HCT116 (cell line): Measurements from ENCODE around the gene C11orf91. TPM values are rescaled to one million over a fixed set of nuclear protein-coding genes. Genes with fewer than 3 reads are reported as not detected.
"Not testable (repeated sequence)": the region's sequence is repeated elsewhere in the genome, so short reads cannot be mapped to it uniquely, and the experiment has no call there.

Experiments used
- ATAC-seq: fragments of 200-7000 bp; cut with Tn5 transposase; 2 replicates; pipeline ENCODE4 v1.9.1; 2020; ENCODE audit warnings: mild to moderate bottlenecking, moderate library complexity
- BruUV-seq: library from RNA; stranded (reverse); fragments of 400-500 nt; replicated peaks from 2 replicates; lab custom pipeline; 2021; lab: Mats Ljungman, UMichigan
- CTCF ChIA-PET: fragments of 300-600 bp; sonication (Branson Sonifier 250); formaldehyde crosslinking; loops from one replicate; lab custom pipeline; 2021; ENCODE audit warnings: antibody characterized with exemption; lab: Charles Lee
- POLR2A ChIA-PET: fragments of 300-600, 350-600 bp; sonication (Branson Sonifier 250); formaldehyde crosslinking; loops from one replicate; lab custom pipeline; 2021; ENCODE audit warnings: antibody characterized with exemption; lab: Charles Lee
- RAD21 ChIA-PET, 2 experiments: fragments of 300-600 bp; sonication (Branson Sonifier 250); formaldehyde crosslinking; loops; one replicate each; lab custom pipeline; 2023; ENCODE audit warnings: low total read pairs in 2 of 2; ENCODE audit not compliant: uncharacterized antibody in 2 of 2, unreplicated experiment in 2 of 2, low non-redundant PET in 1 of 2; lab: Charles Lee
- DNase-seq: peaks from one replicate; pipeline ENCODE4 v3.0.0-alpha.2; 2010; ENCODE audit warnings: low read depth, low spot score
- H2AFZ ChIP-seq: fragments of 200-600 bp; shearing (Covaris generic), sonication (generic); 2 replicates; pipeline ENCODE4 v1.6.1; 2017; ENCODE audit warnings: low read depth, mixed run types, mixed read lengths, antibody characterized with exemption, low read length; ENCODE audit not compliant: poor library complexity, severe bottlenecking
- H3K27ac ChIP-seq: 2 replicates; pipeline ENCODE4 v1.5.1; 2012; ENCODE audit warnings: low read depth, low read length
- H3K27me3 ChIP-seq: fragments of 200-600 bp; sonication (generic); 2 replicates; pipeline ENCODE4 v1.6.1; 2016; ENCODE audit warnings: mixed run types, low read length, mixed read lengths; ENCODE audit not compliant: insufficient read depth
- H3K36me3 ChIP-seq, 2 experiments: fragments of 200-500 bp in 1 of 2; fragments of 200-600 bp in 1 of 2; sonication (Bioruptor generic) in 1 of 2; sonication (generic) in 1 of 2; 2 replicates each; pipeline versions ENCODE4 v1.5.1 to v1.6.1; 2014 to 2016; ENCODE audit warnings: low read length in 2 of 2, inconsistent platforms in 1 of 2, mixed read lengths in 1 of 2, mixed run types in 1 of 2; ENCODE audit not compliant: insufficient read depth in 2 of 2, control insufficient read depth in 1 of 2
- H3K4me1 ChIP-seq, 2 experiments: fragments of 200-600 bp in 1 of 2; sonication (generic) in 1 of 2; 2 replicates each; pipeline versions ENCODE4 v1.5.1 to v1.6.1; 2012 to 2017; ENCODE audit warnings: low read length in 2 of 2, inconsistent platforms in 1 of 2, mild to moderate bottlenecking in 1 of 2, mixed read lengths in 1 of 2, mixed run types in 1 of 2, moderate library complexity in 1 of 2; ENCODE audit not compliant: insufficient read depth in 2 of 2, control insufficient read depth in 1 of 2
- H3K4me2 ChIP-seq: fragments of 200-600 bp; sonication (generic); 2 replicates; pipeline ENCODE4 v1.6.1; 2017; ENCODE audit warnings: mixed run types, low read length, mixed read lengths
- H3K4me3 ChIP-seq, 2 experiments: fragments of 200-600 bp in 1 of 2; sonication (generic) in 1 of 2; replicated peaks in 1 of 2; 2 replicates each; pipeline ENCODE4 v1.5.1; 2011 to 2016; ENCODE audit warnings: low read length in 2 of 2, control low read depth in 1 of 2, low read depth in 1 of 2, mild to moderate bottlenecking in 1 of 2, mixed read lengths in 1 of 2, mixed run types in 1 of 2
- H3K79me2 ChIP-seq: fragments of 200-600 bp; sonication (generic); 2 replicates; pipeline ENCODE4 v1.6.1; 2017; ENCODE audit warnings: mild to moderate bottlenecking, mixed run types, low read length, moderate library complexity, mixed read lengths; ENCODE audit not compliant: insufficient read depth
- H3K9ac ChIP-seq: fragments of 200-600 bp; sonication (generic); 2 replicates; pipeline ENCODE4 v1.6.1; 2016; ENCODE audit warnings: low read length, mixed read lengths
- H3K9me2 ChIP-seq: fragments of 200-600 bp; sonication (generic), shearing (Covaris generic); 2 replicates; pipeline ENCODE4 v1.6.1; 2017; ENCODE audit warnings: mixed run types, mild to moderate bottlenecking, moderate library complexity; ENCODE audit not compliant: insufficient read depth
- H3K9me3 ChIP-seq, 2 experiments: fragments of 200-500 bp in 1 of 2; fragments of 200-600 bp in 1 of 2; sonication (Bioruptor generic) in 1 of 2; sonication (generic) in 1 of 2; 2 replicates each; pipeline ENCODE4 v1.6.1; 2014 to 2017; ENCODE audit warnings: low read length in 2 of 2, mixed read lengths in 2 of 2, inconsistent platforms in 1 of 2, low read depth in 1 of 2, mild to moderate bottlenecking in 1 of 2, mixed run types in 1 of 2, moderate library complexity in 1 of 2; ENCODE audit not compliant: control insufficient read depth in 1 of 2, insufficient read depth in 1 of 2
- H4K20me1 ChIP-seq: fragments of 200-600 bp; sonication (generic), shearing (Covaris generic); 2 replicates; pipeline ENCODE4 v1.6.1; 2017; ENCODE audit warnings: mixed run types, mild to moderate bottlenecking, moderate library complexity; ENCODE audit not compliant: insufficient read depth
- EZH2phosphoT487 ChIP-seq: fragments of 200-600 bp; IDR thresholded peaks from 2 replicates; pipeline ENCODE4 v1.6.1; 2018; ENCODE audit warnings: antibody characterized with exemption, borderline replicate concordance
- JUND ChIP-seq: IDR thresholded peaks from 2 replicates; pipeline ENCODE4 v1.6.1; 2012
- SIN3A ChIP-seq: IDR thresholded peaks from 2 replicates; pipeline ENCODE4 v1.6.1; 2012; ENCODE audit warnings: low read depth
- YY1 ChIP-seq: IDR thresholded peaks from 2 replicates; pipeline ENCODE4 v1.6.1; 2011; ENCODE audit warnings: low read length, low read depth, moderate library complexity, mild to moderate bottlenecking; ENCODE audit not compliant: insufficient replicate concordance; ENCODE audit errors: extremely low read depth
- ZNF274 ChIP-seq: fragments of 200-500 bp; sonication (Bioruptor generic); IDR thresholded peaks from 2 replicates; pipeline ENCODE4 v1.6.1; 2014; ENCODE audit warnings: mild to moderate bottlenecking, low read depth, low read length, inconsistent platforms
- intact Hi-C: fragments of 100-400 bp; cut with micrococcal nuclease; formaldehyde crosslinking; loops from 2 replicates; pipeline ENCODE4 v1.10.0; 2022
- total RNA-seq: library from RNA; stranded (reverse); gene quantifications from one replicate; pipeline ENCODE4 v1.2.1, GENCODE V29; 2021; ENCODE audit not compliant: unreplicated experiment
- TF ChIP-seq, protein P1 (sequence below), 3 experiments: fragments of 200-600 bp in 1 of 3; sonication (generic) in 1 of 3; IDR thresholded peaks in 2 of 3; conservative IDR thresholded peaks in 1 of 3; 2 replicates each; pipeline ENCODE4 v1.5.1; 2012 to 2017; ENCODE audit warnings: low read depth in 2 of 3, low read length in 2 of 3, antibody characterized with exemption in 1 of 3, borderline replicate concordance in 1 of 3, control low read depth in 1 of 3, mild to moderate bottlenecking in 1 of 3, mixed read lengths in 1 of 3, mixed run types in 1 of 3, moderate library complexity in 1 of 3; ENCODE audit not compliant: insufficient read depth in 1 of 3
- TF ChIP-seq, protein P2 (sequence below): IDR thresholded peaks from 2 replicates; pipeline ENCODE4 v1.6.1; 2012; ENCODE audit warnings: low read depth

The C11orf91 gene
- total RNA-seq, 1 experiment from 2014 or later = 0.54 TPM

GRCh38 chr11:33682019-33682418, 18.6 kb downstream of the C11orf91 start (continued):
- TF ChIP-seq, protein P1, sequence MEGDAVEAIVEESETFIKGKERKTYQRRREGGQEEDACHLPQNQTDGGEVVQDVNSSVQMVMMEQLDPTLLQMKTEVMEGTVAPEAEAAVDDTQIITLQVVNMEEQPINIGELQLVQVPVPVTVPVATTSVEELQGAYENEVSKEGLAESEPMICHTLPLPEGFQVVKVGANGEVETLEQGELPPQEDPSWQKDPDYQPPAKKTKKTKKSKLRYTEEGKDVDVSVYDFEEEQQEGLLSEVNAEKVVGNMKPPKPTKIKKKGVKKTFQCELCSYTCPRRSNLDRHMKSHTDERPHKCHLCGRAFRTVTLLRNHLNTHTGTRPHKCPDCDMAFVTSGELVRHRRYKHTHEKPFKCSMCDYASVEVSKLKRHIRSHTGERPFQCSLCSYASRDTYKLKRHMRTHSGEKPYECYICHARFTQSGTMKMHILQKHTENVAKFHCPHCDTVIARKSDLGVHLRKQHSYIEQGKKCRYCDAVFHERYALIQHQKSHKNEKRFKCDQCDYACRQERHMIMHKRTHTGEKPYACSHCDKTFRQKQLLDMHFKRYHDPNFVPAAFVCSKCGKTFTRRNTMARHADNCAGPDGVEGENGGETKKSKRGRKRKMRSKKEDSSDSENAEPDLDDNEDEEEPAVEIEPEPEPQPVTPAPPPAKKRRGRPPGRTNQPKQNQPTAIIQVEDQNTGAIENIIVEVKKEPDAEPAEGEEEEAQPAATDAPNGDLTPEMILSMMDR (IDR thresholded peaks at IDR 0.05 in 2 of 3, conservative IDR thresholded peaks at IDR 0.05 in 1 of 3; ENCODE audit: borderline replicate concordance in 1 of 3, insufficient read depth in 1 of 3, low read depth in 2 of 3, low read length in 2 of 3) = no peak
- TF ChIP-seq YY1 = no peak
- TF ChIP-seq, protein P2, sequence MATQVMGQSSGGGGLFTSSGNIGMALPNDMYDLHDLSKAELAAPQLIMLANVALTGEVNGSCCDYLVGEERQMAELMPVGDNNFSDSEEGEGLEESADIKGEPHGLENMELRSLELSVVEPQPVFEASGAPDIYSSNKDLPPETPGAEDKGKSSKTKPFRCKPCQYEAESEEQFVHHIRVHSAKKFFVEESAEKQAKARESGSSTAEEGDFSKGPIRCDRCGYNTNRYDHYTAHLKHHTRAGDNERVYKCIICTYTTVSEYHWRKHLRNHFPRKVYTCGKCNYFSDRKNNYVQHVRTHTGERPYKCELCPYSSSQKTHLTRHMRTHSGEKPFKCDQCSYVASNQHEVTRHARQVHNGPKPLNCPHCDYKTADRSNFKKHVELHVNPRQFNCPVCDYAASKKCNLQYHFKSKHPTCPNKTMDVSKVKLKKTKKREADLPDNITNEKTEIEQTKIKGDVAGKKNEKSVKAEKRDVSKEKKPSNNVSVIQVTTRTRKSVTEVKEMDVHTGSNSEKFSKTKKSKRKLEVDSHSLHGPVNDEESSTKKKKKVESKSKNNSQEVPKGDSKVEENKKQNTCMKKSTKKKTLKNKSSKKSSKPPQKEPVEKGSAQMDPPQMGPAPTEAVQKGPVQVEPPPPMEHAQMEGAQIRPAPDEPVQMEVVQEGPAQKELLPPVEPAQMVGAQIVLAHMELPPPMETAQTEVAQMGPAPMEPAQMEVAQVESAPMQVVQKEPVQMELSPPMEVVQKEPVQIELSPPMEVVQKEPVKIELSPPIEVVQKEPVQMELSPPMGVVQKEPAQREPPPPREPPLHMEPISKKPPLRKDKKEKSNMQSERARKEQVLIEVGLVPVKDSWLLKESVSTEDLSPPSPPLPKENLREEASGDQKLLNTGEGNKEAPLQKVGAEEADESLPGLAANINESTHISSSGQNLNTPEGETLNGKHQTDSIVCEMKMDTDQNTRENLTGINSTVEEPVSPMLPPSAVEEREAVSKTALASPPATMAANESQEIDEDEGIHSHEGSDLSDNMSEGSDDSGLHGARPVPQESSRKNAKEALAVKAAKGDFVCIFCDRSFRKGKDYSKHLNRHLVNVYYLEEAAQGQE = no peak
- TF ChIP-seq EZH2phosphoT487 = no peak
- TF ChIP-seq ZNF274 = no peak
- TF ChIP-seq SIN3A = no peak
- no peak for TF ChIP-seq JUND
- TF ChIP-seq, all 23 proteins: peak for 0

- H3K4me2 ChIP-seq, H3K36me3 ChIP-seq, intact Hi-C loops, H3K79me2 ChIP-seq, H3K27me3 ChIP-seq, H3K9me3 ChIP-seq, BruUV-seq, RAD21 ChIA-PET, POLR2A ChIA-PET, H3K9me2 ChIP-seq, H3K4me3 ChIP-seq, H3K27ac ChIP-seq, DNase-seq, H4K20me1 ChIP-seq, ATAC-seq, H2AFZ ChIP-seq, H3K9ac ChIP-seq: not testable (repeated sequence)
- CTCF ChIA-PET = interaction anchor here (1.4 kb wide), 1 partner anchor 10 kb away, joined by 3 read pairs; no protein-coding TSS in a partner anchor
- H3K4me1 ChIP-seq = peaks cover 2 to 14% of the 10 kb centered on the region in 2 experiments; a peak in 2 of 4 replicates
Measured at GRCh38 chr11:33678616-33679015, 22.0 kb downstream of the C11orf91 start.
